LNCaP clone FGC (cell line): ENCODE results near the gene TENT4B.

Experiments used
- DNase-seq: peaks from one replicate; pipeline ENCODE4 v3.0.0-alpha.2; 2011; ENCODE audit warnings: low read depth
- H3K4me3 ChIP-seq: 2 replicates; pipeline ENCODE4 v1.5.1; 2011; ENCODE audit warnings: mild to moderate bottlenecking, low read depth, low read length, control low read depth
- CTCF ChIP-seq: IDR thresholded peaks from 2 replicates; pipeline ENCODE4 v1.5.1; 2012; ENCODE audit warnings: mild to moderate bottlenecking; ENCODE audit not compliant: control insufficient read depth, insufficient read depth; ENCODE audit errors: extremely low read depth

TENT4B gene

GRCh38 chr16:50251375-50252081 lies 98.4 kb downstream of the TENT4B start:
- H3K4me3 ChIP-seq, result no peak overlapping the region
- no peak for TF ChIP-seq CTCF
- DNase-seq, result no peak

- TF ChIP-seq CTCF, result no peak
- no peak for DNase-seq
- no peak overlapping the region for H3K4me3 ChIP-seq
Observed at GRCh38 chr16:50252082-50252611, 99.0 kb downstream of the TENT4B start.

- no peak overlapping the region for H3K4me3 ChIP-seq
- DNase-seq, result no peak
- TF ChIP-seq CTCF, result no peak
Observed at GRCh38 chr16:50252874-50253513, 99.9 kb downstream of the TENT4B start.

- no peak for DNase-seq
- TF ChIP-seq CTCF, result no peak
- no peak overlapping the region for H3K4me3 ChIP-seq
Observed at GRCh38 chr16:50253514-50253910, 100.4 kb downstream of the TENT4B start.

GRCh38 chr16:50254072-50254471 lies 101.0 kb downstream of the TENT4B start:
- no peak for DNase-seq
- TF ChIP-seq CTCF, result no peak
- H3K4me3 ChIP-seq, result no peak overlapping the region

GRCh38 chr16:50255538-50255937 lies 102.4 kb downstream of the TENT4B start:
- no peak for DNase-seq
- TF ChIP-seq CTCF, result no peak
- H3K4me3 ChIP-seq, result no peak overlapping the region
